Left cardiac atrium (tissue), 4 donors: ENCODE measurements around the gene HFE. TPM values are rescaled to one million over a fixed set of nuclear protein-coding genes. Genes with fewer than 3 reads are reported as not detected.
"Not testable (repeated sequence)": the region's sequence is repeated elsewhere in the genome, so short reads cannot be mapped to it uniquely, and the experiment has no call there.

Experiments
- ATAC-seq, 2 donors: fragments of 200-7000 bp; cut with Tn5 transposase; one replicate each; pipeline ENCODE4 v1.9.1; 2020; ENCODE audit warnings: mild to moderate bottlenecking in 2 of 2, moderate library complexity in 2 of 2
- DNase-seq: peaks from one replicate; pipeline ENCODE4 v3.0.0-alpha.2; 2020
- intact Hi-C, 2 donors: fragments of 100-400 bp; cut with DNase I; formaldehyde crosslinking; loops; one replicate each; pipeline versions ENCODE4 v1.14.1 to v1.15.1; 2022 to 2023
- total RNA-seq, 2 donors: library from RNA; stranded (reverse); fragmentation: NEBNext Ultra II Directional; extraction: Animal tissue kit (Norgen Biotek cat#: 25700); gene quantifications; one replicate each; pipeline ENCODE4 v1.2.1, GENCODE V29; 2021
- donor health status: DM: no; HTN: yes; CAD: no.
- donor health status: DM: no; HTN: yes; CAD: no; lungs with severe emphysema.
- donor health status: DM: yes; HTN: yes; CAD: no.
- donor health status: Dilated cardiomyopathy.

Gene HFE
- total RNA-seq, 2 donors from 2014 or later = 6.0 to 8.8 TPM

DNA sequence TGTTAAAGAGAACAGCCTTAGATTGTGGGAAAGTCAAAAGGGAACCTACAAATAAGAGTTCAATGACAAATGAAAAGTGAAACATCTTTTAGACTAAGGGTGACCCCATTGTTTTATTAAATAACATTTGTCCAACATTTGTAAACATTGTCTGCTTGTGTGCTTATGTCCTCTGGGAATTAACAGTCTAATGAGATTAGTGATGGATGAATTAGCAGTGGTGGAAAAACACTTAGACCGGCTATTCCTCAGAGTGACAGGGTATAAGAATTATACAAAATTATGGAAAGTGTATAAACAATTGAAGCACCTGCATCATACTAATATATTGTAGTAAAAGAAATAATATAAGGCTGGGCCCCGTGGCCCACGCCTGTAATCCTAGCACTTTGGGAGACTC, 29.3 kb upstream of the HFE start:
- intact Hi-C loops = no loop called here

DNA sequence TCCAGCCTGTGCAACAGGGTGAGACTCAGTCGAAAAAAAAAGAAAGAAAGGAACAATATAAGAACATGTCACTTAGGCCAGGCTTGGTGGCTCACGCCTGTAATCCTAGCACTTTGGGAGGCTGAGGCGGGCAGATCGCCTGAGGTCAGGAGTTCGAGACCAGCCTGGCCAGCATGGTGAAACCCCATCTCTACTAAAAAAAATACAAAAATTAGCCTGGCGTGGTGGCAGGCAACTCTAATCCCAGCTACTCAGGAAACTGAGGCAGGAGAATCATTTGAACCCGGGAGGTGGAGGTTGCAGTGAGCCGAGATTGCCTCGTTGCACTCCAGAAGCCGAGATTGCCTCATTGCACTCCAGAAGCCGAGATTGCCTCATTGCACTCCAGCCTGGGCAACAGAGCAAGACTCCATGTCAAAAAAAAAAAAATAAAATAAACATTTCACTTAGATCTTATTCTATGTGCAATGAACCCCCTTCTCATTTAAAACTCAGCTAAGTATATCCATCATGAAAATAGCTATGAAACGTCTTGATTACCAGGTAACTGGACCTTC, 28.7 kb upstream of the HFE start:
- intact Hi-C loops, DNase-seq, ATAC-seq: not testable (repeated sequence)

More for the DNA sequence above, 29.3 kb upstream of the HFE start:
- ATAC-seq (no peak), DNase-seq (no peak)

DNA sequence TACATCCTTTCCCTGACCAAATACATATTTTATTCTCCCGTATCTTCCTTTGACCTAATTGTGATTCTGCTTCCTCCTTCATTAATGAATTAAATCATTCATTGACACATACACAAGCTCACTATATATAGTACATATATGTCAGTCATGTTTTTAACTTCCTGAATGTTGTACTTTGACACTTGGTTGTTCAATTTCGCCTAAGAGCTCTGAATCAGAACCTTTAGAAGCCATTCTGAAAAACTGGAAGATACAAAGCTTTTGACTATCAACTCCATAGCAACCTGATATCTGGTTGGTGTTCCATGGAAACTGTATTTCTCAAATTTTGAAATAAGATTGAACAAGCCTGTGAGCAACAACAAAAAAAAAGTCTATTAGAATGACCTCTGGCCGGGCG, 27.3 kb upstream of the HFE start:
- intact Hi-C loops = loop anchor here in 1 of 2 donors (5.0 kb wide), 1 partner anchor 42 kb away; a partner anchor contains a TSS
- ATAC-seq (no peak), DNase-seq (no peak)

DNA sequence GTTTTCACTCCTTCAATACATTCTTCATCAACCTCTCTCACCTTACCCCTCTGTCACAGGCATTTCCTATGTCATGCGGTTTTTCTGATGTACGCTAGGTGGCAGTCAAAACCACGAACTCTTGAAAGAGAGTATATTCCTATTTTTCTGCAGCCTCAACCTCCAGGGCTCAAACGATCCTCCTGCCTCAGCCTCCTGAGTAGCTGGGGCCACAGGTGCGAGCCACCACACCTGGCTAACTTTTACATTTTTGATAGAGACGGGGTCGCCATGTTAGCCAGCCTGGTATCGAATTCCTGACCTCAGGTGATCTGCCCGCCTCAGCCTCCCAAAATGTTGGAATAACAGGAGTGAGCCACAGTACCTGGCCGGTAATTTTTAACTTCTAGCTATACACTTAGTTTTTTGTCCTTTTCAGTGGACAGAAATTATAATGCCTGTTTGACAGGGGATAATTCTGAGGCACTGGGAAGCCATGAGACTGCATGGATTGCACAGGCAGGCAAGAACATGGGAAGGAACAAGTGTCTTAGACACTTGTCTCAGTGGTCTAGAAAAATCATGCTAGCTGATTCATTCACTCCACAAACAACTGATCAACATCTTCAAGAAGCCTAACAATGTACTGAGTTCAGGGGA, 22.5 kb upstream of the HFE start:
- peak; percentile 62 to 74 for ATAC-seq
- no peak for DNase-seq
- intact Hi-C loops = loop anchor here (1.0 to 5.0 kb wide), 2 partner anchors 33 to 38 kb away; a partner anchor contains a TSS

DNA sequence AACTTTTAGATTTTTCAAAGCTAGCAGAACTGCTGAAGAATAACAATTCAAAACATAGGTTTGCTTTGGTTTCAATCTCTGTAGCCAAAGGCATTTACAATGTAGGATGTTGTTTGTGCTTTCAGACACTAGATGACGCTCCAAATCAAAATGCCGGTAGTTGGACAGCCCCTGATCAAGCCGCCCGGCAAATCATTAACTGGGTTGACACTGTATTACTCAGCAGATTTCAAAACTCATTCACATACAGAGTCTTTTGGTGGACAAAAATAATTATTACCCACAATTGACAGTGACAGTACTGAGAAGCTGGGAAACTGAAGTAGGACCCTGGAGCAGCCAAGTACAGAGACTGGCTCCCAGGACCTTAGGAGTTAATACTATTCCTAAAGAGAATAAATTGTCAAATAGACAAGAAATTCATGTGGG, 21.3 kb upstream of the HFE start:
- intact Hi-C loops = no loop called here
- ATAC-seq (peak; percentile 91 to 92), DNase-seq (peak; percentile 66)

DNA sequence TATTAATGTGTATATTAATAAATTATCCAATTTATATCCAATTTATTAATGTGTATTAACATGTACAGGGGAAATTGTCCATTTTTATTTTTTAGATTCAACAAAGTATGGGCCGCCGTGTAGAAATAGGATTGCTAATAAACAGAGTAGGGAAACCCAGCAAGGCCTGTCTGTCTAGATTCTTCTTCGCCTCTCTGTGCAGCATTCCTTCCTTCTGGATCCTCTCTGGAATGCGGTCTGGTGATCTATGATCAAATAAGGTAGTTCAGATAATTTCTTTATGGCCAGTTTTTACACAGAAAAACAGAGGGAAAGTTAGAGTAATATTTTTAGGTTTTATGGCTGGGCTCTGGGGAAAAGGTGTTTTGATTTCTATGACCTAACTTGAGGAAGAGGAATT, 19.9 kb upstream of the HFE start:
- intact Hi-C loops = no loop called here
- ATAC-seq (no peak), DNase-seq (no peak)

- intact Hi-C loops = no loop called here
- ATAC-seq = no peak
- DNase-seq = no peak
Observed at GRCh38 chr6:26068036-26068435, 19.2 kb upstream of the HFE start.

DNA sequence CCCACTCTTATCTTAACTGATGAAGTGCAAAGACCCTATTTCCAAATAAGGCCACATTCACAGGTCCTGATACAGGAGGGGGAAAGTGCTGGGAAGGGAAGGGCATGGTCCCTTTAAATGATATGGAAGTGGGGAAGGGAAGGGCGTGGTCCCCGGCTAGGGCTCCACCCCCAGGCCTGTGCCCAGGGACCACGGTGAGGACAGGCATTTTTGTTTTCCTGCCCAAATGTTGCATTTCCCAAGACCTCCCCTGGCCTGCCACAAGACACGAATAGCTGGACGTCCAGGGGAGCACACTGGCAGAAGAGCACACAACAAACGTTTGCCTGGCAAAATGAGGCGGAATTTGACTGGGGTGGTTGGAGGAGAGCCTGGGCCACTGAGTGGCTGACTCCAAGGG, 16.1 kb upstream of the HFE start:
- intact Hi-C loops = no loop called here
- ATAC-seq (peak; percentile 60 to 73), DNase-seq (no peak)

GRCh38 chr6:26075063-26075717, 12.0 kb upstream of the HFE start:
- ATAC-seq (no peak), DNase-seq (no peak)
- intact Hi-C loops = no loop called here

DNA sequence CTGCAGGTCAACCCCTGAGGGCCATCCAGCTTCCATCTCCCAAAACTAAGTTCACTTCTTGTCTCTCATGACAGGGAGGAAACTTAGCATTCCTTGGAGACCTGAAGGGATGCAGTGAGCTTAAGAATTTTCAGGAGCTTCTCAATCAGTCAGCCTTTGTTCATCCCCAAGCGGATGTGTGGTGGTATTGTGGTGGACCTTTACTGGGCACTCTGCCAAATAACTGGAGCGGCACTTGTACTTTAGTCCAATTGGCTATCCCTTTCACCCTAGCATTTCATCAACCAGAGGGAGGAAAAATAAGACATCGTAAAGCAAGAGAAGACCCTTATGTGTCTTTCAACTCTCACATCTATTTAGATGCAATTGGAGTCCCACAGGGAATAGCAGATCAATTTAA, 9.2 kb upstream of the HFE start:
- intact Hi-C loops, ATAC-seq: not testable (repeated sequence)

GRCh38 chr6:26081096-26081495, 6.1 kb upstream of the HFE start:
- ATAC-seq, DNase-seq, intact Hi-C loops: not testable (repeated sequence)

More for the DNA sequence above, 9.2 kb upstream of the HFE start:
- DNase-seq = not testable (repeated sequence)

DNA sequence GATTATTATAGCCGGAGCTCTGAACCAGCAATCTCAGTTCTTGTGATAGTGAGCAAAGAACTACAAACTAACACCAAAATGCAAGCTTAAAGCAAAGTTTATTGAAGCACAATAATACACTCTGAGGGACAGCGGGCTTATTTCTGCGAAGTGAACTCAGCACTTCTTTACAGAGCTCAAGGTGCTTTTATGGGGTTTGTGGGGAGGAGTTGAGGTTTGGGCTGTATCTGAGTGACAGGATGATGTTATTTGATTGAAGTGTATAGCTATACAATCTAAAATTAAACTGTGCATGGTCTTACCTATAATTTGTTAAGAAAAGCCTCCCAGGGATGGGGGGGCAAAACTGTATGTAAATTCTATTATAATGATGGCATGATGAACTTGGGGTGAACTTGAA, 1.0 kb upstream of the HFE start:
- no peak for DNase-seq
- intact Hi-C loops = no loop called here
- no peak for ATAC-seq

DNA sequence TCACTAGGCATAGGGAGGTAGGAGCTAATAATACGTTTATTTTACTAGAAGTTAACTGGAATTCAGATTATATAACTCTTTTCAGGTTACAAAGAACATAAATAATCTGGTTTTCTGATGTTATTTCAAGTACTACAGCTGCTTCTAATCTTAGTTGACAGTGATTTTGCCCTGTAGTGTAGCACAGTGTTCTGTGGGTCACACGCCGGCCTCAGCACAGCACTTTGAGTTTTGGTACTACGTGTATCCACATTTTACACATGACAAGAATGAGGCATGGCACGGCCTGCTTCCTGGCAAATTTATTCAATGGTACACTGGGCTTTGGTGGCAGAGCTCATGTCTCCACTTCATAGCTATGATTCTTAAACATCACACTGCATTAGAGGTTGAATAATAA, 1.1 kb downstream of the HFE start:
- intact Hi-C loops = no loop called here
- DNase-seq = no peak
- ATAC-seq = peak; percentile 52 to 53

GRCh38 chr6:26089272-26089671, 2.0 kb downstream of the HFE start:
- DNase-seq (no peak), ATAC-seq (peak in 1 of 2 donors; percentile 42)
- intact Hi-C loops = no loop called here

GRCh38 chr6:26092443-26092842, 5.2 kb downstream of the HFE start:
- ATAC-seq (no peak), DNase-seq (no peak)
- intact Hi-C loops = no loop called here

DNA sequence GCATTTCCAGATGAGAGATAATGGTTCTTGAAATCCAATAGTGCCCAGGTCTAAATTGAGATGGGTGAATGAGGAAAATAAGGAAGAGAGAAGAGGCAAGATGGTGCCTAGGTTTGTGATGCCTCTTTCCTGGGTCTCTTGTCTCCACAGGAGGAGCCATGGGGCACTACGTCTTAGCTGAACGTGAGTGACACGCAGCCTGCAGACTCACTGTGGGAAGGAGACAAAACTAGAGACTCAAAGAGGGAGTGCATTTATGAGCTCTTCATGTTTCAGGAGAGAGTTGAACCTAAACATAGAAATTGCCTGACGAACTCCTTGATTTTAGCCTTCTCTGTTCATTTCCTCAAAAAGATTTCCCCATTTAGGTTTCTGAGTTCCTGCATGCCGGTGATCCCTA, 6.8 kb downstream of the HFE start:
- intact Hi-C loops = no loop called here
- ATAC-seq (no peak), DNase-seq (no peak)

DNA sequence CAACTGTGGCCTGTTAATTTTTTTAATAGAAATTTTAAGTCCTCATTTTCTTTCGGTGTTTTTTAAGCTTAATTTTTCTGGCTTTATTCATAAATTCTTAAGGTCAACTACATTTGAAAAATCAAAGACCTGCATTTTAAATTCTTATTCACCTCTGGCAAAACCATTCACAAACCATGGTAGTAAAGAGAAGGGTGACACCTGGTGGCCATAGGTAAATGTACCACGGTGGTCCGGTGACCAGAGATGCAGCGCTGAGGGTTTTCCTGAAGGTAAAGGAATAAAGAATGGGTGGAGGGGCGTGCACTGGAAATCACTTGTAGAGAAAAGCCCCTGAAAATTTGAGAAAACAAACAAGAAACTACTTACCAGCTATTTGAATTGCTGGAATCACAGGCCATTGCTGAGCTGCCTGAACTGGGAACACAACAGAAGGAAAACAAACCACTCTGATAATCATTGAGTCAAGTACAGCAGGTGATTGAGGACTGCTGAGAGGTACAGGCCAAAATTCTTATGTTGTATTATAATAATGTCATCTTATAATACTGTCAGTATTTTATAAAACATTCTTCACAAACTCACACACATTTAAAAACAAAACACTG, 10.1 kb downstream of the HFE start:
- intact Hi-C loops = loop anchor here in 1 of 2 donors (1.0 kb wide), 1 partner anchor 33 kb away; no protein-coding TSS in a partner anchor
- peak; percentile 77 to 78 for ATAC-seq
- peak; percentile 68 for DNase-seq

DNA sequence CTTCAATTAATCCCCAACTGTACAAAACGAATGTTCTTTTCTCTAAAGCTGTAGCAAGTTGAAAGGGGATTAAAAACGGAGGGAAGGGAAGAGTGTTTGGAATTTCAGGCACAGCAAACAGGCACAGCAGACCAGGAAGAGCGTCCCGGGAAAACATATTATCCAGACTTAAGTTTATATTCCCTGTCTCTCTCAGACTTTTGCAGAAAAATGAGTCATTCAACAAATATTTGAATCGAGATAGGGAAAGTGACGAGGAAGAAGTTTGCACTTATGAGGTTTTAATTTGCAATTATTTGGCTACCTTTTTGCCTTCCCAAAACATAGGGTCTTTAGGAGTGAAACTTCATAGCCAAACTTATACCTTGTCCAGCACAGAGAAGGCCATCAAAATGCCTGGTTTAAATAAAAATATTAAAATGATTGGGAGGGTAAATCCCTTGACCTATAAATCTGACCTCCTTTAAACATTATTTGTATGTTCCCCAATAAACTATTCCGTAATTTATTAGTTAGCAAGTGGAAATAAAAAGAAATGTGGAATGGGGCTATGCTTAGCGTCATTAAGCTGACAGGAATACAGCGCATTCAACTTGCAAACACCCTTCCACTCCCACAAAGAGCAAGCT, 16.0 kb downstream of the HFE start:
- ATAC-seq = peak; percentile 97 to 98
- intact Hi-C loops = loop anchor here in 1 of 2 donors (5.0 kb wide), 1 partner anchor 41 kb away; no protein-coding TSS in a partner anchor
- DNase-seq = no peak

DNA sequence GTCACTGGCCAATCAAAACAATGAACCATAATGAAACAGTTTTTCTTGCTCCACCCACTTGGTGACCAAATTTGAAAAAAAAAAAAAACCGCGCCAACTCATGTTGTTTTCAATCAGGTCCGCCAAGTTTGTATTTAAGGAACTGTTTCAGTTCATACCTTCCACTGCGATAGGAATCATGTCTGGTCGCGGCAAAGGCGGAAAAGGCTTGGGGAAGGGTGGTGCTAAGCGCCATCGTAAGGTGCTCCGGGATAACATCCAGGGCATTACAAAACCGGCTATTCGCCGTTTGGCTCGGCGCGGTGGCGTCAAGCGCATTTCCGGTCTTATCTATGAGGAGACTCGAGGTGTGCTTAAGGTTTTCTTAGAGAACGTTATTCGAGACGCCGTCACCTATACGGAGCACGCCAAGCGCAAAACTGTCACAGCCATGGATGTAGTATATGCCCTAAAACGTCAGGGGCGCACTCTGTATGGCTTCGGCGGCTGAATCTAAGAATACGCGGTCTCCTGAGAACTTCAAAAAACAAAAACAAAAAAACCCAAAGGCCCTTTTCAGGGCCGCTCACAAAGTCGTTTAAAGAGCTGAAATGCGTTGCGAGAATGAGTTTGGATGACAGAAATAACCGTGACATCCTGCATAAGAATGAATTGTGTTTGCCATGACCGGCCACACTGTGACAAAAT, 16.7 kb downstream of the HFE start:
- ATAC-seq = peak; percentile 92 to 94
- DNase-seq = peak; percentile 86
- intact Hi-C loops = loop anchor here in 1 of 2 donors (5.0 kb wide), 1 partner anchor 42 kb away; no protein-coding TSS in a partner anchor
